ENCODE results near the gene ZFAND2B.
A peak's percentile ranks its signal among the peaks of the same experiment; 100 is the strongest.

The ZFAND2B gene

GRCh38 chr2:219225350-219225749 lies 18.8 kb downstream of the ZFAND2B start:
- DNase-seq = no peak

- DNase-seq = no peak
Observed at GRCh38 chr2:219228041-219228910, 21.7 kb downstream of the ZFAND2B start.

DNA sequence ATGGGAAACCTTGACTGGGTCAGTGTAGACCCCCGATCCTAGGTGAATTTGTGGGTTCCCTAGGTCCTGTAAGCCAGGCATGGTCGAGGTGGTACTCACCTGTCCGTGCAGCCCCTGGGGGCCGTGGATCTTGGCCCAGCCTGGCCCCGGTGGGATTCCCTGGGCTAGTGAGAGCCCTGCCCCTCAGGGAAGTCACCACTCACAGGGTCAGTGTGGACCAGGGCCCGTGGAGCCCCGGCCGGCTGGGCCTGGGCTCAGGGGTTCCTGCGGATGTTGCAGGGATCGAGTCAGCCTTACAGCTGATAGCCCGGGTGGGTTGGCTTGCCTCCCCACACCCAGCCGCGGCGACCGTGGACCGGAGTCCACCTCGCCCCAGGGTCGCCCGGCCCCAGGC lies 22.3 kb downstream of the ZFAND2B start:
- no peak for DNase-seq

DNA sequence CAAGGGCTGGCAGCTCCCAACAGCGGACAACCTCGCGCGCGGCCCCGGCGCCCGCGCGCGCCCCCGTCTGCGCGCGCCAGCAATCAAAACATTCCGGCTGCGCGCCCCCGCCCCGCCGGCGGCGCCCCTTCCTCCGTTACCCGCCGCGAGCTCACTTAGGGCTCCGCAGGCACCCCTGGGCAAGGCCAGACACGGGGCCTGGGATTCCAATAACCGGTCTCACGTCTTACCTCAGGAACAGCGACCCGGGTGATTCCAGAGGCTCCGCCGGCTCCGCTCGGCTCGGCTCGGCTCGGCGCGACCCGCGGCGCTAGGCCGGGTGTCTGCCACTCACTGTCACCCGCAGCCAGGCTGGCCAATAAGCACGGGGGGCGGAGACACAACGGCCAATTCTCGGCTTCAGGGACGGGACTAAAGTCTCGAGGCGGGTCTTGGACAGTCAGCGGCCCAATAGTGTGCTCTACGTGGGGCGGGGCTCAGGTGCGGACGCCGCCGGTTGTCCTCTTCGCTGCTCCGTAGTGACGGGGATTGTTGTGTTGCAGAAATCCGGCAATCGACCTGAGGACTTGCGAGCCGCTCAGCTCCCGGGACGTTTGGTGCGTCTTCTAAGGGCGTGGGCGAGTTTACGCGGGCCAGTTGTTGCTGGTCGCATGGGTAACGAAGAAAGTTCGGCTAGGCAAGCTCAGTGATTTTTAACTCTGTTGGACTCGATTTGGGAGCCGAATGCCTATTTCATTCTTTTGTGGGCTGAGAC lies 22.9 kb downstream of the ZFAND2B start, which contains the start of the genes ANKZF1 and ATG9A:
TSS of gene ANKZF1 (plus strand) at position 502 of the 754 bp plus-strand sequence. CDS start 452 bp downstream, outside the sequence.
TSS of gene ATG9A (minus strand) at position 332 of the 754 bp plus-strand sequence. CDS start 1,612 bp downstream, outside the sequence.
- DNase-seq = peak; percentile 94

DNA sequence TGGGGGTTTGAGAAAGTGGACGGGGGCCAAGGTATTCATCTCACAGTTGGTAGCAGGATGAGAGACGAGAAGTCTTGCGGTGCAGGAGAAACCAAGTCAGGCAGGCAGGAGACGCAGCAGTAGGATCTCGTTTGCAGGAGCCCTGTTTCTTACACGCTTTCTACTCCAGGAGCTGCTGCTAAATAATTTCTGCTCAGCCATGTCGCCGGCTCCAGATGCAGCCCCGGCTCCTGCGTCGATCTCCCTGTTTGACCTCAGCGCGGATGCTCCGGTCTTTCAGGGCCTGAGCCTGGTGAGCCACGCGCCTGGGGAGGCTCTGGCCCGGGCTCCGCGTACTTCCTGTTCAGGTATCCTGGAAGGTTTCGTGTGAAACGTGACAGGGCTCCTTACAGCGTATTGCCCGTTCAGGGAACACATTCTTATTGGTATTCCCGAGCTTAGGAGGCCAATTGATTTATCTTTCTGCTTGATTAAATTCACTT lies 23.5 kb downstream of the ZFAND2B start:
- no peak for DNase-seq

- DNase-seq = no peak
Observed at GRCh38 chr2:219234331-219234730, 27.7 kb downstream of the ZFAND2B start.

GRCh38 chr2:219243291-219243761 lies 36.7 kb downstream of the ZFAND2B start:
- no peak for DNase-seq

DNA sequence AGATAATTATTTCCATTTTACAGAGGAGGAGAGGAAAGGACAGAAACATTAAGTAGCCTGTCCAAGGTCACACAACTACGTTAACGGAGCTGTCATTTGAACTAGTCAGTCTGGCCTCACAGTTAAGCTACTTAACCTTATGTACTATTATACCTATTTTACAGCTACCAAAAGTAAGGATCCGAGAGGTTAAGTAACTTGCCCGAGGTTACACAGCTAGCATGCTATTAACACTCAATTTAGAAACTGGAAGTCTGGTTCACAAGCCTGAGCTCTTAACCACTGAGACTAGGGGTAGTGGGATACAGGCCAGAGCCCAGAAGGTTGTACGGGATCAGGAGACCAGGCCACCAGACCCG lies 38.2 kb downstream of the ZFAND2B start:
- DNase-seq = no peak

DNA sequence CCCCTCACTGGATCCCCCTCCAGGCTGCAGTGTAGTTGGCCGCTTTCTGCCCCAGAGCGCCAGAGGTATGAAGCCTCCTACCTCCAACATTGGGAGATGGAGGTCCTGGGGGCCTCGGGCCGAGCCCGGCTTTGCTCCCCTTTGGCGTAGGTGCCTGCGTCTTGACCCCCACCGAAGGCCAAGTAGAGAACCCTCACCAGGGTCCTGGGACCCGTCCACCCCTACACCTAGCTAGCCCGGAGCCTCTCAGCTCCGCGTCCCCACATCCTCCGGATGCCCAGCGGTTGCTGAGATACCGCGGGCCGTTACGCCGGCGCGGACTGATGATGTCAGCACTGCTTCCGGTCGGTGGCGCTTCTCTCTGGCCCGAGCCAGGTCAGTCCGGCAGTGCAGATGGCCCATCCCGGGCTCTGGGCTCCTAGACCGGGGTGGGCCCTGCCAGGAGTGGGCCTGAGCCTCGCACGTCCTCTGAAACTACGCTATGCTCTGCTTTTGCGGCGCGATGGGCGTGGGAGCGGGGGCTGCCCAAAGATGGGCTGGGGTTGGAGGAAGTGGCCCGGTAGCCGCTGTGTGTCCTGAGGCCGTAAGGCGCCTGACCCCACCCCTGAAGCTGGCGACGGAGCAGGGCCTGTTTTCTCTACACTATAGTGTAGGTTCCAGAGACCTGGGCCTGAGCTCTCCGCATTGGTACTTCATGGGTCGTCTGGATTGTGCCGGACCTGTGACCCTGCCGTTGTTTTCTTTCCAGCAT lies 38.7 kb downstream of the ZFAND2B start, which contains the start of the genes GLB1L and STK16:
TSS of gene GLB1L (minus strand) at position 297 of the 751 bp plus-strand sequence. CDS start 1,871 bp downstream, outside the sequence.
TSS of gene STK16 (plus strand) at position 332 of the 751 bp plus-strand sequence. CDS start 521 bp downstream, outside the sequence.
- DNase-seq = peak; percentile 14

GRCh38 chr2:219245899-219246230 lies 39.3 kb downstream of the ZFAND2B start:
- no peak for DNase-seq

DNA sequence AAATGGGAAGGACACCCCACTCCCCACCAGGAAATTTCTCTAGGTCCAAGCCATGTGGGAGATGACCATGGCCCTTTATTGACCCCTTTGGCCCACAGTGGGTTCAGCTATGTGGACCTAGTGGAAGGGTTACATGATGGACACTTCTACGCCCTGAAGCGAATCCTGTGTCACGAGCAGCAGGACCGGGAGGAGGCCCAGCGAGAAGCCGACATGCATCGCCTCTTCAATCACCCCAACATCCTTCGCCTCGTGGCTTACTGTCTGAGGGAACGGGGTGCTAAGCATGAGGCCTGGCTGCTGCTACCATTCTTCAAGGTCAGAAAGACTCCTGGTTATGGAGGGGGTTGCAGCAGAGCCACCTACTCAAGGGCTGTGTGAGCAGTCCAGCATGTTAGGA lies 40.0 kb downstream of the ZFAND2B start:
- no peak for DNase-seq

DNA sequence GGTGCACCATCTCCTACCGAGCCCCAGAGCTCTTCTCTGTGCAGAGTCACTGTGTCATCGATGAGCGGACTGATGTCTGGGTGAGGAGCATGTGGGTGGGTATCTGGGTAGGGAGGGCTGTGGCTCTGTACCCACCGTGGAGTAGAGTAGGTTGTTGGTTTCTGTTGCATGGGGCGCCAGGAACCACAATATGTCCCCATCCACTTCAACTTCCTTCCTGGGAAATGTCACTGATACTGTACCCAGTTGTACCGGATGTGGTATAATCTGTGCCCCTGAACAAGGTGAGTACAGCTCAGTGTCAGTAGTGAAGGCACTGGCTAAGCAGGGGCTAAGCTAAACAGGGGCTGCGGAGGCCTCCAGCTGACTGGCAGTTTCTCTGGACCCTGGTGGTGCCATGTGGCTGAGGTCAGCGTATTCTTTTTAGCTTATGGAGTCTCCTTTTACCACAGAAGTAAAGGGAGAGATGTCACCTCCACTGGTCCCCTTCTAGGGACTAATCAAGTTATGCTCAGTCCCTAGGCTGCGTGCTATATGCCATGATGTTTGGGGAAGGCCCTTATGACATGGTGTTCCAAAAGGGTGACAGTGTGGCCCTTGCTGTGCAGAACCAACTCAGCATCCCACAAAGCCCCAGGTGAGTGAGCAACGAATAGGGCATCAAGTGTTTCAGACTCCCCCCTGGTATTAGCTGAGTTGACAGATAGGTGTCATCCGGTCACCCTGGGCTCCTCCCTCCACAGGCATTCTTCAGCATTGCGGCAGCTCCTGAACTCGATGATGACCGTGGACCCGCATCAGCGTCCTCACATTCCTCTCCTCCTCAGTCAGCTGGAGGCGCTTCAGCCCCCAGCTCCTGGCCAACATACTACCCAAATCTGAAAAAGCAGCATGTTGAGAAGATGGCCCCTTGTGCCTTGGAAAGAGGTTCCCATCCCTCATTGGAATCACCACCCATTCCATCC lies 41.4 kb downstream of the ZFAND2B start:
- no peak for DNase-seq

DNA sequence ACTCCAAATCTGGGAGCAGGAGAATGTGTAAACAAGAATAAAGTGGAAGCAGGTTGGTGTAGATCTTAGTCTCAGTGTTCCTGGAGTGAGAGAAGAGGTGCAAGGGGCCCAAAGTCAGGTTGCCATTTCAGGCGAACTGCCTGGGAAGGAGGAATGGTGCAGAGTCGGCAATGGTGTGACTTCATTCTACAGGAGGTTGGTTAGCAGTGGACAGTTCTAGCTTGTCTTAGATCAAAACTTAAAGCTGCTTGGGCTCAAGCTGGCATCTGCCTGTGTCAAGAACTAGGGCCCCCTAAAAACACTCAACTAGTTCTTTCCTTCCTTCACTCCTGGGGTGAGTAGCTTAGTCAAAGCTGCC lies 42.2 kb downstream of the ZFAND2B start:
- DNase-seq = no peak

DNA sequence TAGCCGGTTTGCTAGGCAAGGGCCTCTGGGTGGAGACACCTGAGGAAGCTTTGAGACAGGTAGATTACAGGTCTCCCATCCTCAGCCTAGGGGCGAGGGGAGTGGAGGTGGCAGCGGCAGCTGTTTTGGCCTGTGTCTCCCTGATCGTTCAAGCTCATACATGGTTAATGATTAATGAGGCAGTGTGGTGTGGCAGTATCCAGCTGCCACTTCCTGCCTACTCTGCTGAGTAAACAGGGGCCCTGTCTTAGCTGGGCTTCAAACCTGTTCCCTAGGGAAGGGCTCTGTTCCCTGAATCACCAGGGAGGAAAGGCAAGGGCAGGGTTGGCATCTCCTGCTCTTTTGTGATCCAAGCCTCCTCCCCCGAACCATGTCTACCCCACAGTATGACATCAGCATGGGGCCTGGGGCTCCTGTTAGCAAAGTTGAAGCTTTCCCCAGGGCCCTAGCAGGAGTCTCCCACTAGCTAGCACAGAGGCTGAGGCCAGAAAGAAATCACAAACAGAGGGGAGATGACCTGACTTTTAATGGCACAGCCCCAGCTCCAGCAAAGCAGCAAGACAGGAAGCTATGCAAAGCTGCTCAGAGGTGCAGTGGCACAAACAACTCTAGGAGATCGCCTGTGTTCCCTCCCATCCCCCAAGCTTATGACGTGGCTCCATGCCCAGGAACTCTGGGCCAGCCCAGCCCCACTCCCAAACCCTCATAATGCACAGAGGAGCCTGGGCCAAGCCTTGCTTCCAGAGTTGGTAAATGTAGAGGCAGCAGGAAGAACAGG lies 42.8 kb downstream of the ZFAND2B start:
- peak; percentile 40 for DNase-seq

GRCh38 chr2:219250049-219250781 lies 43.6 kb downstream of the ZFAND2B start:
- DNase-seq = no peak

DNA sequence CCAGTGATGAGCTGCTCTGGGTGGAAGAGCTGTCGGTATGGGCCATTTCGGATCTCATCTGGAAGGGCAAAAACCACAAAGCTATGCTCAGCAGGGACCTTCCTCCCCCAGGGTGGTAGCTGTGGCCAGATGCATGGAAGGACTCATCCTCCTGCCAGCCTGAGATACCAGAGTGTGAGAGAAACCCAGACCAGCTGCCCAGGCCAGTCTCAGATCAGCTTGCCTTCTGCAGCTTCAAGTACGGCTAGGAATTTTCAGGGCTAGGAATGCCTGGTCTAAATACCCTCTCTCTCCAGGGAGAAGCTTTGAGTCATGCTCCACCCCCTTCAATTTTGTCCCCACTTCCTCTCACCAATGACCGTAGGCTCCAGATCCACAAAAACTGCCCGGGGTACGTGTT lies 45.1 kb downstream of the ZFAND2B start:
- no peak for DNase-seq

GRCh38 chr2:219252084-219252483 lies 45.5 kb downstream of the ZFAND2B start:
- no peak for DNase-seq

DNA sequence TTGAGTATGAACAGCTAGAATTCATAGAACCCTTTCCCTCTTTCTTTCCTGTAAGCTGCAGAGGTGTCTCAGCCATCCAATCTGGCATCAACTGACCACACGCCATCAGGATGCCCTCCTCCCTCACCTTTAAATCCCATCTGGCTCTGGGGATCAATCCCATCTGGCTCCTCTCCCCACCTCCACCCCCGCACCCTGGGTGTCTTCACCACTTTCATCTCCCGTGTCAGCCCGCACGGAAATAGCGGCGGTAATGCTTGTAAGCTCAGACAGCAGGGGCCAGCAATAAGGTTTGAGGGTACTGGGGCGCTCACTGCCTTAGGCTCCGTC lies 46.0 kb downstream of the ZFAND2B start:
- DNase-seq = no peak

DNA sequence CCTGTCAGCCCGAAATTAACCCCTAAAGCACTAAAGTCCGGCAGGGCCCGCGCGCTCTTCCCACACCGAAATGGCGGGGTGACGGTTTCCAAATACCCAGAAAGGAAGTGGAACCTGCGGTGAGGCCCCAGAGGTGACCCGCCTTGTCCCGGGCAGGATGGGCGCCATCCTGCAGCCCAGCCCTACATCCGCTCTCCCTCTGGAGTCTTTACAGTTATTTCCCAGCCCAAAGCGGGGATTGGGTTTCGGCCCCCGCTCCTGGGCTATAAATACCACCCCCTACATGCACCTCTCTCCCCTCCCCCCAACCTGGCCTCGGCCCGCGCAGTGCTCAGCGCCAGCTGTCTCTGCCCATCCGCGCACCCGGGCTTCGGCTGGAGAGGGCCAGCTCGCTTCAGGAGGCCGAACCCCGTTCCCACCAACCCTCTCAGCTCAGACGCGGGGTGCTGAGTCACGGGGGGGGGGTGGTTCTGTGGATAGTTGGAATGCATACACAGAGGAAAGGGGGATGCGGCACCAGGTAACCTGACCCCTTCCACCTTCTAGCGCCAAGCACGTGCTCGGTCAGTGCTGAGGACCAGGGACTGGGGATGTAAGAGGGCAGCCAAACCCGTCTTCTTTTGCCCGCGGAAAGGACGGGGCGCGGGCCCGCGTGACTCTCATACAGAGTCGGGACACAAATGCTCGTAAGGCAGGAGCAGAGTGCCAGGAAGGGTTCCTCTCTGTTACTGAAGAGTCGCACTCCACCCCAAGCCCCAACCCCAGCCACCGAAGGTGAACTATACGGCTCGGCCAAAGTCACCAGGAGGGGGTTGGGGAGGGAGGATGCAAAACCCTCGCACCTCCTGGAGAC lies 46.5 kb downstream of the ZFAND2B start, which contains the start of gene TUBA4B:
TSS of gene TUBA4B (plus strand) at position 344 of the 853 bp plus-strand sequence. CDS start at position 509, 165 bp downstream.
- DNase-seq = no peak

Measured in NCI-H1417 treated with DMSO at 0.1 percent for 48 hours (cell line).